ENCODE data around the gene PARP11.

Gene PARP11

DNA sequence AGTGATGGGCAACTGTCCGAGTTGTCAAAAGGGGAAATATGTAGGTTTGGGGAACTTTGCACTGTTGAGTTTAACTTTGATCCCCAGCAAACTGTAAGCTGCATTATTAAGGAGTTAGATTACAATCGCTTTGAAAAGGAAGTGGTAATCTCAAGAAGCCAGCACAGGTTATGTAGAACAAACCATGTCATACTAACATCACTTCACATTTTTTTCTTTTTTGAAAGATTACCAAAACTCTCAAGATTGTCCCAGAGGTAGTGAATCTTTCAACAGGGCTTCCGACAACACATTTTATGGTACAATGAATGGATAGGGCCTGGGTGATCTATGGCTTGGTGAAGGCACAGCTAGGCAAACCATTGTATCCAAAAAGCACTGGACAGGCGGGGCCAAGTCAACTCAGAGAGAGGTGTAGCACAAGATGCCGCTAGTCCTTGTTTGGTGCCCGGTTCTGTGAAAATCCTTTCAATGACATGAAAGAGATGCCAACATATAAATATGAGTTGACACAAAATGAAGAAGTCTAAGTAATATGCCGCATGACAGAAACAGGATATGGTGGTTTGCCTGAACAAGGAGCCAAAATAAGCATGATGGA, 24.3 kb upstream of the PARP11 start:
- peak in 1 of 2 experiments; percentile 2 for DNase-seq (ENCODE audit: low spot score in 2 of 2)
- peaks cover 15% of the 10 kb centered on the region for H3K4me1 ChIP-seq
- no peaks in the 10 kb centered on the region for H3K36me3 ChIP-seq (replicated peaks)
- H3K9me3 ChIP-seq: no peaks in the 10 kb centered on the region
- no peak overlapping the region for H3K4me3 ChIP-seq
- 0 out of 2 replicates have a peak, but pooled peaks cover 2% of the 10 kb centered on the region for H3K27me3 ChIP-seq (ENCODE audit: low read depth)
- in situ Hi-C loops (cut with MboI; ENCODE audit: low sequenced_read_pairs): no loop called here

DNA sequence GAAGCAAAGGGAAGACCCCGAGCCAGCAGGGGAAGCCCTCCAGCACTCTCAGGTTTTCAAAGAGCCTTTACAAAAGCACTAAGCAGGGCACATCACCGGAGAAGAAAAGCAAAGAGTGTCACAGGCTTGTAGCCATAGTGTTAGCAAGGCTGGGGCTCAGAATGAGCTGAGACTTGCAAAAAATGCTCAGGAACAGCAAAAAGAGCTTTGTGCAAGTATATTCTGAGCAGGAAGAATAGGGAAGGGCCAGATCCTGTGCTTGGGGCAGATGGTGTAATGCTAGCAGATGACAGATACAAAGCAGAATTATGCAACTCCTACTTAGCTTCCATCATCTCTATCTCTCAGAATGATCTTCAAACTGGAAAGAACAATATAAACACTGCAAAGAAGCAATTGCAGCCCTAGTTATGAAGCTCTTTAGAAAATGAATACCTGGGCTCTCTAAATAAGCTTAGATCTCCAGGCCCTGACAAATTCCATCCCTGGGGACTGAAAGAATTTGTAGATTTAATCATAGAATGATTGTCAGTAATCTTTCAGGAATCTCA, 23.7 kb upstream of the PARP11 start:
- Histone ChIP-seq H3K36me3 (replicated peaks) (no peaks in the 10 kb centered on the region), H3K9me3 (no peaks in the 10 kb centered on the region), H3K4me3 (no peak overlapping the region), H3K27me3 (ENCODE audit: low read depth) (0 out of 2 replicates have a peak, but pooled peaks cover 2% of the 10 kb centered on the region), H3K4me1 (peaks cover 15% of the 10 kb centered on the region)
- in situ Hi-C loops (cut with MboI; ENCODE audit: low sequenced_read_pairs): no loop called here
- DNase-seq (ENCODE audit: low spot score in 2 of 2): peak; percentile 25 to 71

- Histone ChIP-seq H3K27me3 (ENCODE audit: low read depth) (0 out of 2 replicates have a peak, but pooled peaks cover 2% of the 10 kb centered on the region), H3K36me3 (replicated peaks) (no peaks in the 10 kb centered on the region), H3K4me3 (no peak overlapping the region), H3K9me3 (no peaks in the 10 kb centered on the region), H3K4me1 (peaks cover 15% of the 10 kb centered on the region)
- in situ Hi-C loops (cut with MboI; ENCODE audit: low sequenced_read_pairs): no loop called here
- DNase-seq (ENCODE audit: low spot score in 2 of 2): no peak
Measured at GRCh38 chr12:3896356-3896755, 23.2 kb upstream of the PARP11 start.

DNA sequence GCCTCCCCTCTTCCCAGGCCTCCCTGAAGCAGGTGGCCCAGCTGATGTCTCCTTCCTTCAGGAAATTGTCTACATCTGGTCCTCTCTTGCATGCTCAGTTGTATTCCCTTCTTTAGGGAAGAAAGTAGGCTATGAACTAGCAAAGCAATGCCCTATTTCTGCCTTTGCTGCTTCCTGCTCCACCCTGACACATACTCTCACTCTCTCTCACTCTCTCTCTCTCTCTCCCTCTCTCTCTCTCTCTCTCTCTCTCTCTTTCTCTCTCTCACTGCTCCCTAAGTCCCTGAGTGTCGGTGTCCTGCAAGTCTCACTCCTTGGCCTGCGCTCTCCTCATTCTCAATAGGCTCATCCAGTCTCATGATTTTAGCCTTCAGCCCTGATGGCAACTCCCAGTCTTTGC, 19.4 kb upstream of the PARP11 start:
- H3K9me3 ChIP-seq: no peaks in the 10 kb centered on the region

DNA sequence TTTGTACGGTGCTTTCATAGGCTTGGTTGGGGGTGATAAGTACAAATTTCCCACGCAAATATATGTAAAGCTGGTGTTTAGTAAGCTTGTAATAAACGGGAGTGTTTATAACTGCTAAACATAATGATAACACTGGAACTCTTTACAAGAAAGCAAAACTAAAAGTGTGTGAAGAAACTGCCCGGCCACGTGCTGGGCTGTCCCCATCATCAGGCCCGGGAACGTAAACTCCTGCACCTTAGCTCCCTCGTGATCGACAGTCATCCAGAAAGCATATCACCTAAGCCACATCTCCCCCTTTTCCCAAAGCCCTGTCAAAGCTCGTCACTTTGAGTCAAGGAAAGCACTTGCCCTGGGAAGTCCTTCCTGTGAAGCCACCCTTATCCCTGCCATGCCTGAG, 18.0 kb upstream of the PARP11 start:
- peaks cover 4% of the 10 kb centered on the region for H3K4me1 ChIP-seq
- no peak for DNase-seq (ENCODE audit: low spot score in 2 of 2)
- in situ Hi-C loops (cut with MboI; ENCODE audit: low sequenced_read_pairs): no loop called here
- no peak overlapping the region for H3K4me3 ChIP-seq
- no peaks in the 10 kb centered on the region for H3K36me3 ChIP-seq (replicated peaks)
- H3K27me3 ChIP-seq (ENCODE audit: low read depth): no peaks in the 10 kb centered on the region
- H3K9me3 ChIP-seq: no peaks in the 10 kb centered on the region

More for the DNA sequence above, 19.4 kb upstream of the PARP11 start:
- in situ Hi-C loops (cut with MboI; ENCODE audit: low sequenced_read_pairs): no loop called here
- Histone ChIP-seq H3K4me3 (no peak overlapping the region), H3K4me1 (peaks cover 15% of the 10 kb centered on the region), H3K36me3 (replicated peaks) (no peaks in the 10 kb centered on the region), H3K27me3 (ENCODE audit: low read depth) (no peaks in the 10 kb centered on the region)
- DNase-seq (ENCODE audit: low spot score in 2 of 2): no peak

DNA sequence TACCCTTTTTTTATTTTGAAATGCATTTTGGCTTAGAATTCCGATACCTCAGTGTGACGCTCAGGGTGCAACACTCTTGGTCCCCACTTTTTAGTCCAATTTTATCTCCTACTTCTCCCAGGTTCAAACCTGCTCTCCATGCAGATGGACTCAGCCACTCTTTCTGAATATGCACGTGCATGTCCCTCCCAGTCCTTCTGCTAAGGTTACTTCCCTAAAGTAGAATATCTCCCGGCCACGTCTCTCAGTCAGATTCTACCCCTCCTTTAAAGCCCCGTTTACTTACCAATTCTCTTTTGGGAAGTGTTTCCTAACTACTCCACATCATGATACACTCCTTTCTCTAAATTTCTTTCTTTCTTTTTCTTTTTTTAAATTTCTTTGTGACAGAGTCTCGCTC, 15.5 kb upstream of the PARP11 start:
- no peaks in the 10 kb centered on the region for H3K9me3 ChIP-seq
- no peaks in the 10 kb centered on the region for H3K36me3 ChIP-seq (replicated peaks)
- H3K4me1 ChIP-seq: peaks cover 2% of the 10 kb centered on the region; the same call in 1 of the 2 replicates
- no peak overlapping the region for H3K4me3 ChIP-seq
- in situ Hi-C loops (cut with MboI; ENCODE audit: low sequenced_read_pairs): loop anchor here (5.0 kb wide), 1 partner anchor 149 kb away; no protein-coding TSS in a partner anchor
- no peaks in the 10 kb centered on the region for H3K27me3 ChIP-seq (ENCODE audit: low read depth)
- no peak for DNase-seq (ENCODE audit: low spot score in 2 of 2)

DNA sequence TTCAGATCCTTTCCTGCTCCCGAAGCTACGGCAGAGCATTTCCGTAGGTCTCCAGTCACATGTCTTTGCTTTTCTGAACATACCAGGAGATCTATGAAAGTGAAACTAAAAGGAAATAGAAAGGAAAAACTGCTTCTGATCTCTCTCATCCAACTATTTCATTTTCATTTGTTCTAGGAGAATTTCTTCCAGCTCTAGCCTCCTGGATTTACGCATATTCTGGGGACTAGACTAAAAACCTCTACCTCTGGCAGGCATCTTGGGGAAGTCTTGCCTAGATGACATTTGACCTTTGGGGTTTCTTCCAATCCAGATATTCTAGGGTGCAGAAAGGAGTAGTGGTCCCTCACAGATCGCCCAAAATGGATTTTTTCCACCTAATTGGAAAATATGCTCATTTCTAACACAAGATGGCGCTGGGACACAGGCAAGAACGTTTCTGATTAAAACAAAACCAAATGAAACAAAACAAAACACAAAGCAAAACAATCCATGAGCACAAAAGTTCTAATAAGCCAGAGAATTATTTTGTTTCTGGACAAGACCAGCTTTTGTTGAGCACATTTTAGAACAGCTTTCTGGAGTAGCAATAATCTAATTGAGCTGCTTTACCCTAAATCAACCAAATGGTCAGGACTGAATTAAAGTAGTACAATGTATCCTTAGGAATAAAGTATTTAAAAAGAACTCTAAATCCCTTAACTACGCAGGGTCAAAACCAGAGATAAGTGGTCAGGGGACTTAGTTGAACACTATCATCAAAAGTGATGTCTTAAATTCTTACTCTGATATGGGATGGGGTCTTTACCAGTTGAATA, 12.3 kb upstream of the PARP11 start:
- no peak overlapping the region for H3K4me3 ChIP-seq
- peaks cover 2% of the 10 kb centered on the region for H3K4me1 ChIP-seq
- H3K36me3 ChIP-seq (replicated peaks): no peaks in the 10 kb centered on the region
- no peaks in the 10 kb centered on the region for H3K27me3 ChIP-seq (ENCODE audit: low read depth)
- H3K9me3 ChIP-seq: no peaks in the 10 kb centered on the region
- in situ Hi-C loops (cut with MboI; ENCODE audit: low sequenced_read_pairs): loop anchor here (5.0 kb wide), 1 partner anchor 152 kb away; no protein-coding TSS in a partner anchor
- peak; percentile 35 to 43 for DNase-seq (ENCODE audit: low spot score in 2 of 2)

DNA sequence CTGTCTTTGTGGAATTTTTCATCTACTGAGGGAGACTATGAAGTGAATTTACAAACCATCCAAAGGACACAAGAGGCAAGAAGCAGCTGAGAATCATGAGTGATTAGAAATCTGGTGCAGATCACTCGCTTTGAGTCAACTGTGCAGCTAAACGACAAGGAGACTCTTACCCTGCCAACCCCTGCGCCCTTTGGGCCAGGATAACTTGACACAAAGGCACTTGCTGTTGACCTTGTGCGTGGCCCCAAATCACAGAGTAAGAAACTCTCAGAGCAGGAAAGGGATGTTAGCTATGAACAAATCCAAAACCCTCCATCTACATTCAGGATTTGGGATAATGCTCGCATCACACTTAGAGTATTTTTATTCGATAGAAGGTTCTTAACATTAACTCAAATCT, 11.5 kb upstream of the PARP11 start:
- in situ Hi-C loops (cut with MboI; ENCODE audit: low sequenced_read_pairs): loop anchor here (5.0 kb wide), 2 partner anchors 153 to 393 kb away; no protein-coding TSS in a partner anchor

DNA sequence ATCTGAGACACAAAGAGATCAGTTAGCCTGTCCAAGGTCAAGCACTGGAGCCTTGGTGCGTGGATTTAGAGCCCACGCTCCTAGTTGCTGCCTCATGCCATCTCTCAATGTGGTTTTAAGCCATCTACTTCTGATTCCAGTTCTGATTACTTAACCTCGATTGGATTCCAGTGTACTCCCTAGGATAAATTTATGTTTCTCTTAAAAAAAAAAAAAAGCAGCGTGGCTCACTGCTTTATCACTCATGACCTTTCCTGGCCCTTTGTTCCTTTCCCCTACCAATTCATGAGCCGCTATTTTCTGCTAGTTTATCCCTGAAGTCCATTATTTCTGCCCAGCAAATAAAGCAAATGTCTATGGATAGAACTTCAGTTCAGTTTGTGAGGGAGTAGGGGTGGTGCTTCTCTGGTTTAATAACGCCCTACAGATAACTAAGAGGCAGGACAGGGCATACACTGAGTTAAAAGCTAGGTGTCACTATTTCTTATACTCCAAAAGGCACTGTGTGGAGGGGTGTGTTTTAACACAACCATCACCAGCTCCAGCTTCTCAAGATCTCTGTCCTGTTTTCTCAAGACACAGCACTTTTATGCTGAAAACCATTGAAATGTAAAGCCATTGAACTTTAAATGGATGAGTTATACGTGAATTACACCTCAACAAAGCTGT, 9.8 kb upstream of the PARP11 start:
- in situ Hi-C loops (cut with MboI; ENCODE audit: low sequenced_read_pairs): loop anchor here (5.0 kb wide), 1 partner anchor 394 kb away; no protein-coding TSS in a partner anchor

More for the DNA sequence above, 11.5 kb upstream of the PARP11 start:
- peaks cover 2% of the 10 kb centered on the region for H3K4me1 ChIP-seq
- no peak for DNase-seq (ENCODE audit: low spot score in 2 of 2)
- no peaks in the 10 kb centered on the region for H3K27me3 ChIP-seq (ENCODE audit: low read depth)
- H3K36me3 ChIP-seq (replicated peaks): no peaks in the 10 kb centered on the region
- no peaks in the 10 kb centered on the region for H3K9me3 ChIP-seq
- H3K4me3 ChIP-seq: no peak overlapping the region

GRCh38 chr12:3882406-3882805, 9.2 kb upstream of the PARP11 start:
- Histone ChIP-seq H3K4me1 (peaks cover 2% of the 10 kb centered on the region), H3K36me3 (replicated peaks) (no peaks in the 10 kb centered on the region), H3K9me3 (no peaks in the 10 kb centered on the region), H3K27me3 (ENCODE audit: low read depth) (no peaks in the 10 kb centered on the region), H3K4me3 (no peak overlapping the region)
- in situ Hi-C loops (cut with MboI; ENCODE audit: low sequenced_read_pairs): loop anchor here (5.0 kb wide), 1 partner anchor 395 kb away; no protein-coding TSS in a partner anchor
- DNase-seq (ENCODE audit: low spot score in 2 of 2): no peak

More for the DNA sequence above, 9.8 kb upstream of the PARP11 start:
- Histone ChIP-seq H3K4me1 (peaks cover 2% of the 10 kb centered on the region), H3K4me3 (no peak overlapping the region), H3K9me3 (no peaks in the 10 kb centered on the region), H3K36me3 (replicated peaks) (no peaks in the 10 kb centered on the region), H3K27me3 (ENCODE audit: low read depth) (no peaks in the 10 kb centered on the region)
- peak; percentile 21 to 46 for DNase-seq (ENCODE audit: low spot score in 2 of 2)

- H3K36me3 ChIP-seq (replicated peaks): no peaks in the 10 kb centered on the region
- no peak for DNase-seq (ENCODE audit: low spot score in 2 of 2)
- in situ Hi-C loops (cut with MboI; ENCODE audit: low sequenced_read_pairs): loop anchor here (5.0 kb wide), 1 partner anchor 396 kb away; no protein-coding TSS in a partner anchor
- peaks cover 2% of the 10 kb centered on the region for H3K4me1 ChIP-seq
- no peaks in the 10 kb centered on the region for H3K27me3 ChIP-seq (ENCODE audit: low read depth)
- no peak overlapping the region for H3K4me3 ChIP-seq
- no peaks in the 10 kb centered on the region for H3K9me3 ChIP-seq
Measured at GRCh38 chr12:3881281-3881950, 8.2 kb upstream of the PARP11 start.

DNA sequence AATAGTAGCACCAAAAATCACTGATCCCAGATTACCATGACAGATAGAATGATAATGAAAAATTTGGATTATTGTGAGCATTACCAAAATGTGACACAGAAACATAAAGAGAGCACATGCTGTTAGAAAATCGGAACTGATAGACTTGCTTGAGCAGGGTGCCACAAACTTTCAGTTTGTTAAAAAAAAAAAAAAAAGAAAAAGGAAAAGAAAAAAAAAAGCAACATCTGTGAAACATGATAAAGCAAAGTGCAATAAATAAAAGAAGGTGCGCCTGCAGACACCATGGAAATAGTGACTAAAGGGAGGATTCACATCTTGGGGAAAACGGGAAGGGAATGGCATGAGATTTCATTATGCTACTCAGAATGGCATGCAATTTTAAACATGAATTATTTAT, 6.6 kb upstream of the PARP11 start:
- Histone ChIP-seq H3K27me3 (ENCODE audit: low read depth) (no peaks in the 10 kb centered on the region), H3K4me1 (no peaks in the 10 kb centered on the region; the same call in none of the 2 replicates), H3K9me3 (no peaks in the 10 kb centered on the region), H3K4me3 (no peak overlapping the region), H3K36me3 (replicated peaks) (no peaks in the 10 kb centered on the region)
- no peak for DNase-seq (ENCODE audit: low spot score in 2 of 2)
- in situ Hi-C loops (cut with MboI; ENCODE audit: low sequenced_read_pairs): loop anchor here (5.0 kb wide), 1 partner anchor 397 kb away; no protein-coding TSS in a partner anchor

GRCh38 chr12:3871356-3871755, 1.8 kb downstream of the PARP11 start:
- no peaks in the 10 kb centered on the region; the same call in 1 of the 2 replicates for H3K36me3 ChIP-seq (replicated peaks)
- no peak for DNase-seq (ENCODE audit: low spot score in 2 of 2)
- H3K27me3 ChIP-seq (ENCODE audit: low read depth): no peaks in the 10 kb centered on the region
- no peaks in the 10 kb centered on the region for H3K9me3 ChIP-seq
- H3K4me1 ChIP-seq: peaks cover 18% of the 10 kb centered on the region
- in situ Hi-C loops (cut with MboI; ENCODE audit: low sequenced_read_pairs): no loop called here
- peak overlapping the region; percentile 54; the same call in 1 of the 2 replicates for H3K4me3 ChIP-seq

Measured in HAP-1 (cell line).